GM19452 (cell line): ENCODE data around the gene C8B.

ENCODE experiments used
- ATAC-seq: cut with Tn5 transposase; IDR thresholded peaks from one replicate; pipeline ENCODE4 v1.9.1; 2021; ENCODE audit not compliant: unreplicated experiment

C8B gene

GRCh38 chr1:56905667-56906066, 60.1 kb downstream of the C8B start:
- no peak for ATAC-seq

GRCh38 chr1:56904663-56905397, 61.0 kb downstream of the C8B start:
- ATAC-seq = no peak

- no peak for ATAC-seq
These were observed 62.0 kb downstream of the C8B start for GRCh38 chr1:56903778-56904177.

GRCh38 chr1:56901716-56902115, 64.1 kb downstream of the C8B start:
- no peak for ATAC-seq

- no peak for ATAC-seq
These were observed 66.9 kb downstream of the C8B start for GRCh38 chr1:56898879-56899278.

GRCh38 chr1:56898005-56898373, 67.8 kb downstream of the C8B start:
- ATAC-seq = no peak

GRCh38 chr1:56897150-56898004, 68.4 kb downstream of the C8B start:
- ATAC-seq = no peak

- ATAC-seq = no peak
These were observed 71.8 kb downstream of the C8B start for GRCh38 chr1:56894014-56894413.

GRCh38 chr1:56890229-56890628, 75.6 kb downstream of the C8B start:
- no peak for ATAC-seq

- ATAC-seq = no peak
These were observed 84.4 kb downstream of the C8B start for GRCh38 chr1:56881417-56881816.

- no peak for ATAC-seq
These were observed 85.0 kb downstream of the C8B start for GRCh38 chr1:56880774-56881173.
